CD4-positive, alpha-beta T cell treated with Interleukin-17A for 4 hours (primary cell): Measurements from ENCODE around the gene DDX60.
"Not testable (repeated sequence)": the region's sequence is repeated elsewhere in the genome, so short reads cannot be mapped to it uniquely, and the experiment has no call there.

Experiments
- DNase-seq: peaks from one replicate; pipeline ENCODE4 v3.0.0-alpha.2; 2020; ENCODE audit warnings: mixed read lengths

Gene DDX60

GRCh38 chr4:168285850-168286249 lies 32.7 kb downstream of the DDX60 start:
- not testable (repeated sequence) for DNase-seq

GRCh38 chr4:168279556-168279955 lies 39.0 kb downstream of the DDX60 start:
- no peak for DNase-seq

GRCh38 chr4:168275836-168276235 lies 42.7 kb downstream of the DDX60 start:
- no peak for DNase-seq

- DNase-seq: no peak
Observed at GRCh38 chr4:168274871-168275270, 43.7 kb downstream of the DDX60 start.

GRCh38 chr4:168273838-168274237 lies 44.7 kb downstream of the DDX60 start:
- DNase-seq: no peak

GRCh38 chr4:168272488-168272887 lies 46.1 kb downstream of the DDX60 start:
- DNase-seq: no peak

GRCh38 chr4:168269896-168270295 lies 48.7 kb downstream of the DDX60 start:
- DNase-seq: no peak

GRCh38 chr4:168265327-168265726 lies 53.2 kb downstream of the DDX60 start:
- no peak for DNase-seq

- DNase-seq: no peak
Observed at GRCh38 chr4:168264903-168265302, 53.6 kb downstream of the DDX60 start.

- DNase-seq: no peak
Observed at GRCh38 chr4:168263039-168263438, 55.5 kb downstream of the DDX60 start.

- no peak for DNase-seq
Observed at GRCh38 chr4:168259096-168259495, 59.5 kb downstream of the DDX60 start.

GRCh38 chr4:168257768-168258167 lies 60.8 kb downstream of the DDX60 start:
- DNase-seq: no peak

GRCh38 chr4:168248176-168248710 lies 70.3 kb downstream of the DDX60 start:
- DNase-seq: no peak

- DNase-seq: no peak
Observed at GRCh38 chr4:168247603-168248002, 70.9 kb downstream of the DDX60 start.

- DNase-seq: no peak
Observed at GRCh38 chr4:168241953-168242352, 76.6 kb downstream of the DDX60 start.

GRCh38 chr4:168240821-168241220 lies 77.7 kb downstream of the DDX60 start:
- DNase-seq: no peak

- no peak for DNase-seq
Observed at GRCh38 chr4:168221301-168221700, 97.3 kb downstream of the DDX60 start.

- DNase-seq: no peak
Observed at GRCh38 chr4:168220893-168221292, 97.7 kb downstream of the DDX60 start.

- no peak for DNase-seq
Observed at GRCh38 chr4:168218645-168219044, 99.9 kb downstream of the DDX60 start.

GRCh38 chr4:168213511-168213910 lies 105.0 kb downstream of the DDX60 start:
- not testable (repeated sequence) for DNase-seq

- no peak for DNase-seq
Observed at GRCh38 chr4:168212656-168213055, 105.9 kb downstream of the DDX60 start.

- DNase-seq: no peak
Observed at GRCh38 chr4:168208957-168209614, 109.5 kb downstream of the DDX60 start.

GRCh38 chr4:168203233-168203911 lies 115.2 kb downstream of the DDX60 start:
- no peak for DNase-seq

- no peak for DNase-seq
Observed at GRCh38 chr4:168200685-168201084, 117.9 kb downstream of the DDX60 start.
